CD14-positive monocyte (primary cell): ENCODE results near the gene SLMAP. TPM values are rescaled to one million over a fixed set of nuclear protein-coding genes. Genes with fewer than 3 reads are reported as not detected.

Experiments used
- DNase-seq, 3 donors: peaks; one replicate each; pipeline ENCODE4 v3.0.0-alpha.2; 2011 to 2022
- H2AFZ ChIP-seq: 2 replicates; pipeline ENCODE4 v1.6.0; 2012; ENCODE audit warnings: mild to moderate bottlenecking, low read depth, low read length, inconsistent platforms; ENCODE audit not compliant: insufficient read depth, poor library complexity, severe bottlenecking
- H3K27ac ChIP-seq, 2 donors: 1 replicate in 1 of 2; 2 replicates in 1 of 2; pipeline ENCODE4 v1.5.1; 2012 to 2013; ENCODE audit warnings: low read length in 2 of 2, control low read depth in 1 of 2, inconsistent platforms in 1 of 2, low read depth in 1 of 2, mild to moderate bottlenecking in 1 of 2
- H3K27me3 ChIP-seq, 2 donors: one replicate each; pipeline versions ENCODE4 v1.6.0 to v1.6.1; 2011 to 2013; ENCODE audit warnings: low read length in 2 of 2; ENCODE audit not compliant: control insufficient read depth in 2 of 2, insufficient read depth in 2 of 2
- H3K36me3 ChIP-seq, 2 donors: replicated peaks in 1 of 2; 1 replicate in 1 of 2; 2 replicates in 1 of 2; pipeline versions ENCODE4 v1.5.1 to v1.6.1; 2012 to 2013; ENCODE audit warnings: low read length in 2 of 2, control low read depth in 1 of 2, inconsistent platforms in 1 of 2, mild to moderate bottlenecking in 1 of 2; ENCODE audit not compliant: insufficient read depth in 2 of 2, control insufficient read depth in 1 of 2
- H3K4me1 ChIP-seq, 2 donors: 1 replicate in 1 of 2; 2 replicates in 1 of 2; pipeline versions ENCODE4 v1.5.1 to v1.6.1; 2012 to 2013; ENCODE audit warnings: low read length in 2 of 2, control low read depth in 1 of 2, inconsistent platforms in 1 of 2, mild to moderate bottlenecking in 1 of 2, moderate library complexity in 1 of 2; ENCODE audit not compliant: insufficient read depth in 2 of 2, control insufficient read depth in 1 of 2
- H3K4me2 ChIP-seq: replicated peaks from 2 replicates; pipeline ENCODE3; 2012; ENCODE audit warnings: low read length, moderate library complexity, mild to moderate bottlenecking; ENCODE audit not compliant: poor library complexity, severe bottlenecking; ENCODE audit errors: extremely low read depth
- H3K4me3 ChIP-seq, 3 experiments: fragments of 200-600 bp in 1 of 3; sonication (generic) in 1 of 3; replicated peaks in 1 of 3; 1 replicate in 2 of 3; 2 replicates in 1 of 3; pipeline ENCODE4 v1.5.1; 2011 to 2013; ENCODE audit warnings: low read length in 3 of 3, mild to moderate bottlenecking in 3 of 3, control low read depth in 2 of 3, low read depth in 2 of 3, inconsistent platforms in 1 of 3, moderate library complexity in 1 of 3
- H3K79me2 ChIP-seq: 2 replicates; pipeline ENCODE4 v1.6.0; 2012; ENCODE audit warnings: mild to moderate bottlenecking, control low read depth, inconsistent platforms, low read length, moderate library complexity; ENCODE audit not compliant: insufficient read depth
- H3K9ac ChIP-seq: 2 replicates; pipeline ENCODE4 v1.6.0; 2017; ENCODE audit warnings: low read length, mild to moderate bottlenecking; ENCODE audit not compliant: insufficient read depth, poor library complexity, severe bottlenecking
- H3K9me3 ChIP-seq, 2 donors: replicated peaks in 1 of 2; 1 replicate in 1 of 2; 2 replicates in 1 of 2; pipeline versions ENCODE4 v1.5.1 to v1.6.1; 2012 to 2013; ENCODE audit warnings: low read length in 2 of 2, control low read depth in 1 of 2; ENCODE audit not compliant: control insufficient read depth in 1 of 2, insufficient read depth in 1 of 2
- H4K20me1 ChIP-seq: 2 replicates; pipeline ENCODE4 v1.6.0; 2012; ENCODE audit warnings: mild to moderate bottlenecking, low read length, control low read depth, moderate library complexity; ENCODE audit not compliant: insufficient read depth
- H3K27ac Mint-ChIP-seq, 7 donors: one replicate each; pipeline ENCODE4 v1.8.0; 2020; ENCODE audit warnings: mild to moderate bottlenecking in 7 of 7, mixed read lengths in 7 of 7, moderate library complexity in 6 of 7, inconsistent platforms in 2 of 7
- H3K27me3 Mint-ChIP-seq, 3 donors: one replicate each; pipeline ENCODE4 v1.8.0; 2021 to 2022; ENCODE audit warnings: low read depth in 3 of 3, mild to moderate bottlenecking in 3 of 3, mixed read lengths in 3 of 3, moderate library complexity in 3 of 3, inconsistent platforms in 1 of 3
- H3K36me3 Mint-ChIP-seq, 2 donors: one replicate each; pipeline ENCODE4 v1.8.0; 2020; ENCODE audit warnings: mixed read lengths in 2 of 2, inconsistent platforms in 1 of 2, mild to moderate bottlenecking in 1 of 2
- H3K4me1 Mint-ChIP-seq: one replicate; pipeline ENCODE4 v1.8.0; 2020; ENCODE audit warnings: mild to moderate bottlenecking, mixed read lengths
- H3K4me3 Mint-ChIP-seq, 2 donors: one replicate each; pipeline ENCODE4 v1.8.0; 2020; ENCODE audit warnings: mild to moderate bottlenecking in 2 of 2, mixed read lengths in 2 of 2, moderate library complexity in 1 of 2
- H3K9me3 Mint-ChIP-seq, 7 donors: one replicate each; pipeline ENCODE4 v1.8.0; 2020 to 2022; ENCODE audit warnings: mixed read lengths in 7 of 7, mild to moderate bottlenecking in 6 of 7, moderate library complexity in 6 of 7, inconsistent platforms in 2 of 7
- CTCF ChIP-seq: fragments of 200-600 bp; IDR thresholded peaks from one replicate; pipeline ENCODE4 v1.8.0; 2022; ENCODE audit warnings: antibody characterized with exemption, mild to moderate bottlenecking
- WGBS: methylation state at CpG from one replicate; pipeline ENCODE4 v1.1.5; 2013; ENCODE audit warnings: missing lambda C conversion rate; ENCODE audit not compliant: insufficient coverage; 5-methylcytosine and 5-hydroxymethylcytosine counted together
- intact Hi-C, 2 donors: fragments of 100-400 bp; cut with micrococcal nuclease; formaldehyde crosslinking; loops; one replicate each; pipeline versions ENCODE4 v1.15.0 to v1.15.1; 2023
- polyA plus RNA-seq, 3 donors: library from polyadenylated mRNA; depleted of rRNA in 1 of 3; unstranded in 2 of 3; stranded (reverse) in 1 of 3; fragments of 300-500 nt in 2 of 3; fragments of >200 nt in 1 of 3; fragmentation: Illumina TruSeq in 2 of 3; gene quantifications; 1 replicate in 2 of 3; 2 replicates in 1 of 3; pipeline ENCODE4 v1.2.3, GENCODE V29; 2012 to 2021

The SLMAP gene
- polyA plus RNA-seq, 3 donors = 12.3 to 17.6 (median 16.1) TPM

- Mint-ChIP-seq H3K27me3 (no peaks in the 10 kb centered on the region), H3K9me3 (no peaks in the 10 kb centered on the region), H3K36me3 (peaks cover 40 to 46% of the 10 kb centered on the region in 2 donors), H3K4me1 (no peaks in the 10 kb centered on the region), H3K4me3 (no peak overlapping the region), H3K27ac (no peak overlapping the region)
- Histone ChIP-seq H4K20me1 (no peaks in the 10 kb centered on the region), H3K4me2 (no peak overlapping the region), H3K4me3 (no peak overlapping the region), H3K27ac (no peak overlapping the region), H3K9me3 (no peaks in the 10 kb centered on the region), H3K9ac (no peak overlapping the region), H3K36me3 (peaks cover 43 to 87% of the 10 kb centered on the region in 2 donors), H3K27me3 (no peaks in the 10 kb centered on the region), H2AFZ (no peak overlapping the region), H3K79me2 (no peaks in the 10 kb centered on the region), H3K4me1 (no peaks in the 10 kb centered on the region)
- no CpG with 5 or more reads among the region's 1 CpG for WGBS
- intact Hi-C loops = no loop called here
- no peak for TF ChIP-seq CTCF
- no peak for DNase-seq
Observed at GRCh38 chr3:57855281-57855680, 99.2 kb downstream of the SLMAP start.

GRCh38 chr3:57855943-57856342 is 99.8 kb downstream of the SLMAP start:
- H3K4me3 ChIP-seq = no peak overlapping the region
- no peaks in the 10 kb centered on the region for H3K9me3 Mint-ChIP-seq
- no peak for TF ChIP-seq CTCF
- H3K27me3 Mint-ChIP-seq = no peaks in the 10 kb centered on the region
- H3K36me3 ChIP-seq = peaks cover 47 to 84% of the 10 kb centered on the region in 2 donors
- no peak overlapping the region for H2AFZ ChIP-seq
- H3K27me3 ChIP-seq = no peaks in the 10 kb centered on the region
- no CpG with 5 or more reads among the region's 4 CpGs for WGBS
- H3K9ac ChIP-seq = no peak overlapping the region
- no peaks in the 10 kb centered on the region for H4K20me1 ChIP-seq
- no peaks in the 10 kb centered on the region for H3K4me1 Mint-ChIP-seq
- H3K4me3 Mint-ChIP-seq = no peak overlapping the region
- peaks cover 42 to 43% of the 10 kb centered on the region in 2 donors for H3K36me3 Mint-ChIP-seq
- H3K4me1 ChIP-seq = no peaks in the 10 kb centered on the region
- H3K27ac Mint-ChIP-seq = no peak overlapping the region
- no peak overlapping the region for H3K27ac ChIP-seq
- H3K4me2 ChIP-seq = no peak overlapping the region
- intact Hi-C loops = no loop called here
- no peak for DNase-seq
- no peaks in the 10 kb centered on the region for H3K79me2 ChIP-seq
- H3K9me3 ChIP-seq = no peaks in the 10 kb centered on the region
